HL-60 (cell line): ENCODE data around the gene MAST2.

Experiments used
- CTCF ChIP-seq: IDR thresholded peaks from one replicate; pipeline ENCODE4 v1.5.1; 2011; ENCODE audit warnings: low read length, control low read depth, inconsistent platforms; ENCODE audit not compliant: insufficient read depth
- GABPA ChIP-seq: IDR thresholded peaks from 2 replicates; pipeline ENCODE4 v1.6.1; 2012; ENCODE audit warnings: low read depth
- POLR2AphosphoS5 ChIP-seq: IDR thresholded peaks from 2 replicates; pipeline ENCODE4 v1.6.1; 2012; ENCODE audit warnings: low read depth
- REST ChIP-seq: IDR thresholded peaks from 2 replicates; pipeline ENCODE4 v1.6.1; 2012; ENCODE audit warnings: low read depth; ENCODE audit not compliant: insufficient replicate concordance

- no peak for TF ChIP-seq CTCF
- no peak for TF ChIP-seq REST
- TF ChIP-seq POLR2AphosphoS5: no peak
- no peak for TF ChIP-seq GABPA
These were observed 224.6 kb downstream of the MAST2 start for GRCh38 chr1:46027788-46028573.
